ENCODE data around the gene EDN2. TPM values are rescaled to one million over a fixed set of nuclear protein-coding genes. Genes with fewer than 3 reads are reported as not detected.

The EDN2 gene
- total RNA-seq, 8 experiments from 2014 or later = 0.23 to 0.81 (median 0.53) TPM; not detected in 2

GRCh38 chr1:41501581-41501980 lies 17.1 kb upstream of the EDN2 start:
- 100% methylated on average over 2 to 14 of the region's 20 CpGs; no CpG with 5 or more reads in 8 of the 10 experiments for WGBS, 10 experiments
- Histone ChIP-seq H3K4me3 (no peak overlapping the region), H3K4me1 (replicated peaks in 1 of 2) (peaks cover 25 to 26% of the 10 kb centered on the region in 2 donors), H3K27ac (no peak overlapping the region)
- in situ Hi-C loops (cut with MboI; ENCODE audit: low pct_unique_long_range_greater_than_20kb in 2 of 9, low sequenced_read_pairs in 9 of 9, unreplicated experiment in 9 of 9) = no loop called here
- no peak for ATAC-seq (replicated peaks in 6 of 8)

GRCh38 chr1:41500781-41501518 lies 16.5 kb upstream of the EDN2 start:
- ATAC-seq (replicated peaks in 6 of 8) = no peak
- in situ Hi-C loops (cut with MboI; ENCODE audit: low pct_unique_long_range_greater_than_20kb in 2 of 9, low sequenced_read_pairs in 9 of 9, unreplicated experiment in 9 of 9) = no loop called here

GRCh38 chr1:41500378-41500777 lies 15.9 kb upstream of the EDN2 start:
- in situ Hi-C loops (cut with MboI; ENCODE audit: low pct_unique_long_range_greater_than_20kb in 2 of 9, low sequenced_read_pairs in 9 of 9, unreplicated experiment in 9 of 9) = no loop called here
- Histone ChIP-seq H3K4me1 (replicated peaks in 1 of 2) (peaks cover 34 to 37% of the 10 kb centered on the region in 2 donors), H3K27ac (no peak overlapping the region), H3K4me3 (no peak overlapping the region)
- ATAC-seq (replicated peaks in 6 of 8) = no peak
- 58 to 100% (median 91%) methylated on average over 1 to 9 of the region's 10 CpGs; no CpG with 5 or more reads in 4 of the 10 experiments for WGBS, 10 experiments

More at GRCh38 chr1:41500781-41501518, 16.5 kb upstream of the EDN2 start:
- WGBS, 10 experiments = 80 to 83% (median 80%) methylated on average over 1 to 5 of the region's 7 CpGs; no CpG with 5 or more reads in 5 of the 10 experiments
- H3K4me1 ChIP-seq (replicated peaks in 1 of 2) = peaks cover 32% of the 10 kb centered on the region in 2 donors
- H3K4me3 ChIP-seq = no peak overlapping the region
- no peak overlapping the region for H3K27ac ChIP-seq

- no peak for ATAC-seq (replicated peaks in 6 of 8)
- no peak overlapping the region for H3K4me3 ChIP-seq
- no peak overlapping the region for H3K27ac ChIP-seq
- 88 to 100% (median 100%) methylated on average over 1 to 2 of the region's 2 CpGs; no CpG with 5 or more reads in 4 of the 10 experiments for WGBS, 10 experiments
- peaks cover 34 to 38% of the 10 kb centered on the region in 2 donors for H3K4me1 ChIP-seq (replicated peaks in 1 of 2)
- in situ Hi-C loops (cut with MboI; ENCODE audit: low pct_unique_long_range_greater_than_20kb in 2 of 9, low sequenced_read_pairs in 9 of 9, unreplicated experiment in 9 of 9) = no loop called here
These were observed 15.1 kb upstream of the EDN2 start for GRCh38 chr1:41499591-41499990.

GRCh38 chr1:41498804-41499203 lies 14.3 kb upstream of the EDN2 start:
- no peak overlapping the region for H3K27ac ChIP-seq
- ATAC-seq (replicated peaks in 6 of 8) = peak in 1 of 8 experiments; percentile 17
- in situ Hi-C loops (cut with MboI; ENCODE audit: low pct_unique_long_range_greater_than_20kb in 2 of 9, low sequenced_read_pairs in 9 of 9, unreplicated experiment in 9 of 9) = no loop called here
- H3K4me3 ChIP-seq = no peak overlapping the region
- WGBS, 10 experiments = 75 to 100% (median 93%) methylated on average over 1 to 9 of the region's 12 CpGs; no CpG with 5 or more reads in 5 of the 10 experiments
- H3K4me1 ChIP-seq (replicated peaks in 1 of 2) = peaks cover 34 to 35% of the 10 kb centered on the region in 2 donors

GRCh38 chr1:41498391-41498790 lies 13.9 kb upstream of the EDN2 start:
- Histone ChIP-seq H3K4me1 (replicated peaks in 1 of 2) (peaks cover 31% of the 10 kb centered on the region in 2 donors), H3K27ac (no peak overlapping the region), H3K4me3 (no peak overlapping the region)
- in situ Hi-C loops (cut with MboI; ENCODE audit: low pct_unique_long_range_greater_than_20kb in 2 of 9, low sequenced_read_pairs in 9 of 9, unreplicated experiment in 9 of 9) = no loop called here
- 53 to 100% (median 90%) methylated on average over 1 to 5 of the region's 5 CpGs; no CpG with 5 or more reads in 5 of the 10 experiments for WGBS, 10 experiments
- peak in 4 of 8 experiments; percentile 7 to 32 (median 14) for ATAC-seq (replicated peaks in 6 of 8)

GRCh38 chr1:41497461-41498030 lies 13.1 kb upstream of the EDN2 start:
- H3K27ac ChIP-seq = no peak overlapping the region
- ATAC-seq (replicated peaks in 6 of 8) = no peak
- in situ Hi-C loops (cut with MboI; ENCODE audit: low pct_unique_long_range_greater_than_20kb in 2 of 9, low sequenced_read_pairs in 9 of 9, unreplicated experiment in 9 of 9) = no loop called here
- H3K4me3 ChIP-seq = no peak overlapping the region
- 60 to 100% (median 98%) methylated on average over 1 to 7 of the region's 7 CpGs; no CpG with 5 or more reads in 4 of the 10 experiments for WGBS, 10 experiments
- peaks cover 22 to 25% of the 10 kb centered on the region in 2 donors for H3K4me1 ChIP-seq (replicated peaks in 1 of 2)

- no peak for ATAC-seq (replicated peaks in 6 of 8)
- Histone ChIP-seq H3K27ac (no peak overlapping the region), H3K4me1 (replicated peaks in 1 of 2) (peaks cover 20 to 24% of the 10 kb centered on the region in 2 donors), H3K4me3 (no peak overlapping the region)
- WGBS, 10 experiments = 83 to 94% (median 91%) methylated on average over 1 to 10 of the region's 13 CpGs; no CpG with 5 or more reads in 5 of the 10 experiments
- in situ Hi-C loops (cut with MboI; ENCODE audit: low pct_unique_long_range_greater_than_20kb in 2 of 9, low sequenced_read_pairs in 9 of 9, unreplicated experiment in 9 of 9) = no loop called here
These were observed 12.6 kb upstream of the EDN2 start for GRCh38 chr1:41497056-41497440.

- in situ Hi-C loops (cut with MboI; ENCODE audit: low pct_unique_long_range_greater_than_20kb in 2 of 9, low sequenced_read_pairs in 9 of 9, unreplicated experiment in 9 of 9) = no loop called here
- Histone ChIP-seq H3K4me1 (replicated peaks in 1 of 2) (peaks cover 20 to 24% of the 10 kb centered on the region in 2 donors), H3K4me3 (peak overlapping the region in 4 of 5 donors; percentile 0 to 7 (median 3)), H3K27ac (peak overlapping the region in 1 of 2 donors; percentile 32)
- WGBS, 10 experiments = 7 to 100% (median 41%) methylated on average over 1 to 29 of the region's 74 CpGs; no CpG with 5 or more reads in 4 of the 10 experiments
- peak; percentile 59 to 96 (median 69) for ATAC-seq (replicated peaks in 6 of 8)
These were observed 11.9 kb upstream of the EDN2 start for GRCh38 chr1:41496080-41497055.

GRCh38 chr1:41495210-41495948 lies 10.9 kb upstream of the EDN2 start:
- Histone ChIP-seq H3K4me3 (no peak overlapping the region), H3K27ac (no peak overlapping the region), H3K4me1 (replicated peaks in 1 of 2) (peaks cover 20 to 24% of the 10 kb centered on the region in 2 donors)
- ATAC-seq (replicated peaks in 6 of 8) = peak in 5 of 8 experiments; percentile 4 to 14 (median 8)
- in situ Hi-C loops (cut with MboI; ENCODE audit: low pct_unique_long_range_greater_than_20kb in 2 of 9, low sequenced_read_pairs in 9 of 9, unreplicated experiment in 9 of 9) = no loop called here
- WGBS, 10 experiments = 56 to 81% (median 77%) methylated on average over 1 to 14 of the region's 19 CpGs; no CpG with 5 or more reads in 4 of the 10 experiments

GRCh38 chr1:41494351-41495209 lies 10.1 kb upstream of the EDN2 start:
- Histone ChIP-seq H3K4me3 (no peak overlapping the region), H3K27ac (no peak overlapping the region), H3K4me1 (replicated peaks in 1 of 2) (peaks cover 20 to 24% of the 10 kb centered on the region in 2 donors)
- 0 to 94% (median 82%) methylated on average over 1 to 17 of the region's 17 CpGs; no CpG with 5 or more reads in 2 of the 10 experiments for WGBS, 10 experiments
- in situ Hi-C loops (cut with MboI; ENCODE audit: low pct_unique_long_range_greater_than_20kb in 2 of 9, low sequenced_read_pairs in 9 of 9, unreplicated experiment in 9 of 9) = no loop called here
- no peak for ATAC-seq (replicated peaks in 6 of 8)
